HCT116 (cell line): Measurements from ENCODE around the gene HK1.

ENCODE experiments used
- CEBPB ChIP-seq: IDR thresholded peaks from 2 replicates; pipeline ENCODE4 v1.6.1; 2012; ENCODE audit warnings: low read depth
- CTCF ChIP-seq, 3 experiments: fragments of 200-600 bp in 1 of 3; sonication (generic) in 1 of 3; IDR thresholded peaks in 2 of 3; conservative IDR thresholded peaks in 1 of 3; 2 replicates each; pipeline ENCODE4 v1.5.1; 2012 to 2017; ENCODE audit warnings: low read depth in 2 of 3, low read length in 2 of 3, antibody characterized with exemption in 1 of 3, borderline replicate concordance in 1 of 3, control low read depth in 1 of 3, mild to moderate bottlenecking in 1 of 3, mixed read lengths in 1 of 3, mixed run types in 1 of 3, moderate library complexity in 1 of 3; ENCODE audit not compliant: insufficient read depth in 1 of 3
- EZH2 ChIP-seq: fragments of 200-600 bp; sonication (generic); IDR thresholded peaks from 2 replicates; pipeline ENCODE4 v1.6.1; 2017; ENCODE audit warnings: antibody characterized with exemption, mixed run types
- EZH2phosphoT487 ChIP-seq: fragments of 200-600 bp; IDR thresholded peaks from 2 replicates; pipeline ENCODE4 v1.6.1; 2018; ENCODE audit warnings: antibody characterized with exemption, borderline replicate concordance
- MAX ChIP-seq: IDR thresholded peaks from 2 replicates; pipeline ENCODE4 v1.6.1; 2012
- POLR2A ChIP-seq: IDR thresholded peaks from 2 replicates; pipeline ENCODE4 v1.7.0; 2011; ENCODE audit warnings: borderline replicate concordance; ENCODE audit not compliant: insufficient read depth, insufficient read length; ENCODE audit errors: extremely low read depth
- POLR2AphosphoS5 ChIP-seq: IDR thresholded peaks from 2 replicates; pipeline ENCODE4 v1.6.1; 2011; ENCODE audit warnings: mild to moderate bottlenecking, low read depth, low read length, moderate library complexity
- RAD21 ChIP-seq: IDR thresholded peaks from 2 replicates; pipeline ENCODE4 v1.6.1; 2012; ENCODE audit warnings: low read depth, mild to moderate bottlenecking
- SP1 ChIP-seq: IDR thresholded peaks from 2 replicates; pipeline ENCODE4 v1.6.1; 2012; ENCODE audit warnings: low read depth
- SRF ChIP-seq: IDR thresholded peaks from 2 replicates; pipeline ENCODE4 v1.6.1; 2012; ENCODE audit warnings: low read depth
- YY1 ChIP-seq: IDR thresholded peaks from 2 replicates; pipeline ENCODE4 v1.6.1; 2011; ENCODE audit warnings: low read length, low read depth, moderate library complexity, mild to moderate bottlenecking; ENCODE audit not compliant: insufficient replicate concordance; ENCODE audit errors: extremely low read depth
- ZBTB33 ChIP-seq: IDR thresholded peaks from 2 replicates; pipeline ENCODE4 v1.6.1; 2011; ENCODE audit warnings: mild to moderate bottlenecking, low read length, moderate library complexity; ENCODE audit not compliant: insufficient replicate concordance; ENCODE audit errors: extremely low read depth
- ZNF274 ChIP-seq: fragments of 200-500 bp; sonication (Bioruptor generic); IDR thresholded peaks from 2 replicates; pipeline ENCODE4 v1.6.1; 2014; ENCODE audit warnings: mild to moderate bottlenecking, low read depth, low read length, inconsistent platforms

GRCh38 chr10:69362471-69362954, 84.2 kb downstream of the HK1 start:
- TF ChIP-seq CTCF (IDR thresholded peaks at IDR 0.05 in 2 of 3, conservative IDR thresholded peaks at IDR 0.05 in 1 of 3; ENCODE audit: borderline replicate concordance in 1 of 3, insufficient read depth in 1 of 3, low read depth in 2 of 3, low read length in 2 of 3) (no peak), MAX (no peak), SRF (no peak), RAD21 (no peak), SP1 (no peak), ZNF274 (no peak), POLR2A (no peak), ZBTB33 (no peak), POLR2AphosphoS5 (no peak), EZH2 (no peak), EZH2phosphoT487 (no peak), CEBPB (no peak), YY1 (no peak)
